Measurements from ENCODE around the gene EPHX1.

Gene EPHX1

DNA sequence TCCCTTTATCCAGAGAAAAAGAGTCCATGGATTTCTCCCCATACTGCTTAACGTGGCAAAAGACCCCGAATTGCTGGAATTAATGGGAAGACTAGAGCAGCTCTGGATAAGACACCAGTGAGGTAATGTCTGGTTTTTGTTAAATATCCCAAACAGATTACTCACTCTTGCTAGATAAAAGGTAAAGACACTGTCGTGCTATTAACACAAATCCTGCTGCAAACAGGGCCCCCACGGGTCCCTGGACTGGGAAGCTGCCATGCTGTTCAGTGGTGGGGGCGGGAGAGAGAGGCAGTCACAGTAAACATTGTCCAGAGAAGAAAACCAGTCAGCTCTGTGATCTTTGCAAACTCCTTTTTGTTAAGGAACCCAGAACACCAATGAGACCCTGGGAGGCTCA, 47.5 kb upstream of the EPHX1 start:
- no peak for TF ChIP-seq FOXM1 (IDR thresholded peaks at IDR 0.05; ENCODE audit: borderline replicate concordance, low read depth)
- no peak for TF ChIP-seq USF1 (IDR thresholded peaks at IDR 0.05)
- no peak for TF ChIP-seq TCF12 (IDR thresholded peaks at IDR 0.05; ENCODE audit: low read depth)
- TF ChIP-seq MAX (IDR thresholded peaks at IDR 0.05), result no peak
- TF ChIP-seq NFIC (IDR thresholded peaks at IDR 0.05), result no peak
- TF ChIP-seq, protein P1, sequence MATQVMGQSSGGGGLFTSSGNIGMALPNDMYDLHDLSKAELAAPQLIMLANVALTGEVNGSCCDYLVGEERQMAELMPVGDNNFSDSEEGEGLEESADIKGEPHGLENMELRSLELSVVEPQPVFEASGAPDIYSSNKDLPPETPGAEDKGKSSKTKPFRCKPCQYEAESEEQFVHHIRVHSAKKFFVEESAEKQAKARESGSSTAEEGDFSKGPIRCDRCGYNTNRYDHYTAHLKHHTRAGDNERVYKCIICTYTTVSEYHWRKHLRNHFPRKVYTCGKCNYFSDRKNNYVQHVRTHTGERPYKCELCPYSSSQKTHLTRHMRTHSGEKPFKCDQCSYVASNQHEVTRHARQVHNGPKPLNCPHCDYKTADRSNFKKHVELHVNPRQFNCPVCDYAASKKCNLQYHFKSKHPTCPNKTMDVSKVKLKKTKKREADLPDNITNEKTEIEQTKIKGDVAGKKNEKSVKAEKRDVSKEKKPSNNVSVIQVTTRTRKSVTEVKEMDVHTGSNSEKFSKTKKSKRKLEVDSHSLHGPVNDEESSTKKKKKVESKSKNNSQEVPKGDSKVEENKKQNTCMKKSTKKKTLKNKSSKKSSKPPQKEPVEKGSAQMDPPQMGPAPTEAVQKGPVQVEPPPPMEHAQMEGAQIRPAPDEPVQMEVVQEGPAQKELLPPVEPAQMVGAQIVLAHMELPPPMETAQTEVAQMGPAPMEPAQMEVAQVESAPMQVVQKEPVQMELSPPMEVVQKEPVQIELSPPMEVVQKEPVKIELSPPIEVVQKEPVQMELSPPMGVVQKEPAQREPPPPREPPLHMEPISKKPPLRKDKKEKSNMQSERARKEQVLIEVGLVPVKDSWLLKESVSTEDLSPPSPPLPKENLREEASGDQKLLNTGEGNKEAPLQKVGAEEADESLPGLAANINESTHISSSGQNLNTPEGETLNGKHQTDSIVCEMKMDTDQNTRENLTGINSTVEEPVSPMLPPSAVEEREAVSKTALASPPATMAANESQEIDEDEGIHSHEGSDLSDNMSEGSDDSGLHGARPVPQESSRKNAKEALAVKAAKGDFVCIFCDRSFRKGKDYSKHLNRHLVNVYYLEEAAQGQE (IDR thresholded peaks at IDR 0.05; ENCODE audit: low read depth), result no peak

DNA sequence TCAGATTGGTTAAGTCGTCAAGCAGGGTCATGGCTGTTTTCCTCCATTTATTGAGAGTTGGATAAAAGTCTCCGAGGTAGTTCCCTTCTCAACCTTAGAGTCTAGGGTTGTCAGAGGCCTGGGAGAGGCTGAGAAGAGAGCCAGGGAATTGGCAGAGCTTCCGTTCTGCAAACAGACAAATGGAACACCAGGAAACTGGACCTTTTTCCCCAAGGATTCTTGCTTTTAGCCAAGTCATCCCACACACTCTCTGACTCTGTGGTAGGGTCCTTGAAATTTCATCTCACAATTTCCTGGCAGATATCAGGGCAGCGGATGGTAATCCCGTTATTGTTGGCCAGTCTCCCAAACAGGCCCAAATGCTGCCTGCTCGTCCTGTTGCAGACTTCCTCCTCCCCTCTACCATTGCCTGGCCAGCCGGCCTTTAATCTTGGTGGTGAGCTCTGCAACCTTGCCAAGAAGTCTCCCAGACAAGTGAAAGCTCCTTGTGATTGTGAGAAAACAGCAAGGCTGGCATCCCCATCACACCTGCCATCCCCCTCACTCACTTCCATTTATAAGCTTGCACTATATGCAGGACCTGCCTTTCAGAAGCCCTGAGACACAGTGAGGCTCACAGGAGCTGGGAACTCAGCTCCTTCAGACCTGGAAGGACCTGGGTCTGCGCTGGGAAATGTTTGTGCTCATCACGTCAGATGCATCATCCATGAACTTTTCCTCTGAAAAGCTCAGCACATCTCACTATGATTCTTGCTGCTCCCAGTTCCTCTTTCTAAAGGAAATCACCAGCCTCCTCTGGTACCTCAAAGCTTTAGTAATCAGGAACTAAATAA, 46.0 kb upstream of the EPHX1 start:
- TF ChIP-seq, protein P1 (IDR thresholded peaks at IDR 0.05; ENCODE audit: low read depth), result no peak
- TF ChIP-seq TAF1 (IDR thresholded peaks at IDR 0.05; ENCODE audit: low read depth) (no peak), EP300 (IDR thresholded peaks at IDR 0.05; ENCODE audit: borderline replicate concordance) (no peak), NFIC (IDR thresholded peaks at IDR 0.05) (no peak), CREB1 (IDR thresholded peaks at IDR 0.05; ENCODE audit: low read depth) (no peak), RAD21 (IDR thresholded peaks at IDR 0.05; ENCODE audit: low read depth) (no peak), EGR1 (IDR thresholded peaks at IDR 0.05) (no peak), FOXM1 (IDR thresholded peaks at IDR 0.05; ENCODE audit: borderline replicate concordance, low read depth) (no peak), YY1 (IDR thresholded peaks at IDR 0.05; ENCODE audit: low read depth) (no peak), USF1 (IDR thresholded peaks at IDR 0.05) (no peak), CEBPB (IDR thresholded peaks at IDR 0.05) (no peak), TEAD4 (IDR thresholded peaks at IDR 0.05) (no peak)

GRCh38 chr1:225765982-225766674, 43.8 kb upstream of the EPHX1 start:
- TF ChIP-seq EP300 (IDR thresholded peaks at IDR 0.05; ENCODE audit: borderline replicate concordance), result no peak
- TF ChIP-seq TEAD4 (IDR thresholded peaks at IDR 0.05), result no peak
- TF ChIP-seq RAD21 (IDR thresholded peaks at IDR 0.05; ENCODE audit: low read depth), result no peak
- no peak for TF ChIP-seq FOXM1 (IDR thresholded peaks at IDR 0.05; ENCODE audit: borderline replicate concordance, low read depth)
- no peak for TF ChIP-seq TAF1 (IDR thresholded peaks at IDR 0.05; ENCODE audit: low read depth)
- no peak for TF ChIP-seq YY1 (IDR thresholded peaks at IDR 0.05; ENCODE audit: low read depth)
- no peak for TF ChIP-seq CEBPB (IDR thresholded peaks at IDR 0.05)
- no peak for TF ChIP-seq CREB1 (IDR thresholded peaks at IDR 0.05; ENCODE audit: low read depth)
- TF ChIP-seq, protein P1 (IDR thresholded peaks at IDR 0.05; ENCODE audit: low read depth), result no peak

DNA sequence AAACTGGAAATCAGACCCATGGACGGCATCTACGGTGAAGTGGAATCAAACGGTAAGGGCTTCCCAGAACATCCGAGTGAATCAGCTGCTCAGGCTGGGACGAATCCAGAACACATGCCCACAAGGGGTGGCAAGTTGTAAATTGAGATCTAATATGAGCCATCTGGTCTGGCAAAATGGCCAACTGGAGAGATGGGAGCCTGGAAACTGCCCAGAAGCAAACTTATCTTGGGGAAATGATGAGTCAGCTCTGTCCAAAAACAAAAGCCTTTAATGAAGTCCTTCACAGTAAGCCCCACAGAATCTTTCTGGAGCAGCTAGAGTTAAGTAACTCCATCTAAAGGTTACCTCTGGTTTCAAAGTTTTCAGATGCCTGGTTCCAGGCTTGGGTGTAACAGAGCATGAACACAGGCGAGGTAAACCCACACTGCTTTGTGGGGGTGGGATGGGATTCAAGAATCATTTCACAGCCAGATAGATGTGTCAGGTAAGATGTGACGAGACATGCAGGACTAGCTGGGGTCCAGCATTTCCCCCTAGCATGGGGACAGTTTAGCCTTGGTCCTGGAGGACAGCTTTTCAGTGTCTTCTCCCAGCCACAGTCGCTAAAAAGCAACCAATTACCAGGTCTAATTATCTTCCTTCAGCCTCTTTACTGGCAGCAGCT, 42.8 kb upstream of the EPHX1 start:
- TF ChIP-seq NFIC (IDR thresholded peaks at IDR 0.05) (no peak), TCF12 (IDR thresholded peaks at IDR 0.05; ENCODE audit: low read depth) (no peak), MAX (IDR thresholded peaks at IDR 0.05) (0 out of 2 replicates have a peak, but pooled peaks have one; percentile 22)
